Stimulated activated CD4-positive, alpha-beta T cell treated with anti-CD3 and anti-CD28 coated beads, Interleukin-15, amount 100 ng/mL, for 48 hours (primary cell): ENCODE data around the gene OLFML2B.

Experiments
- DNase-seq, 2 donors: peaks; one replicate each; pipeline ENCODE4 v3.0.0-alpha.2; 2020; ENCODE audit warnings: low read depth in 2 of 2

Gene OLFML2B

GRCh38 chr1:161945306-161946060 lies 78.2 kb downstream of the OLFML2B start:
- no peak for DNase-seq

GRCh38 chr1:161944381-161944780 lies 79.3 kb downstream of the OLFML2B start:
- no peak for DNase-seq

- DNase-seq = no peak
Measured at GRCh38 chr1:161943737-161944136, 79.9 kb downstream of the OLFML2B start.

- no peak for DNase-seq
Measured at GRCh38 chr1:161941726-161942436, 81.8 kb downstream of the OLFML2B start.

- DNase-seq = no peak
Measured at GRCh38 chr1:161940866-161941591, 82.6 kb downstream of the OLFML2B start.

- DNase-seq = no peak
Measured at GRCh38 chr1:161936786-161937185, 86.9 kb downstream of the OLFML2B start.

- no peak for DNase-seq
Measured at GRCh38 chr1:161935264-161935663, 88.4 kb downstream of the OLFML2B start.

- DNase-seq = no peak
Measured at GRCh38 chr1:161933592-161934588, 89.8 kb downstream of the OLFML2B start.
